Omental fat pad (tissue), 4 donors: ENCODE measurements around the gene TNC. TPM values are rescaled to one million over a fixed set of nuclear protein-coding genes. Genes with fewer than 3 reads are reported as not detected.

Source experiments
- ATAC-seq: fragments of 150-250 bp; one replicate; pipeline ENCODE4 v1.9.1; 2016; ENCODE audit warnings: mild to moderate bottlenecking, moderate library complexity; ENCODE audit not compliant: low FRiP score
- DNase-seq: peaks from one replicate; pipeline ENCODE4 v3.0.0-alpha.2; 2019; ENCODE audit warnings: low spot score
- CTCF ChIP-seq, 3 donors: fragments of 450-650 bp; IDR thresholded peaks; one replicate each; pipeline ENCODE4 v1.5.1; 2016 to 2017; ENCODE audit warnings: antibody characterized with exemption in 3 of 3, mild to moderate bottlenecking in 3 of 3, moderate library complexity in 2 of 3
- total RNA-seq, 4 donors: library from RNA; depleted of rRNA; stranded (reverse); fragments of >200 nt; gene quantifications; one replicate each; pipeline ENCODE4 v1.1.0, GENCODE V29; 2016

The TNC gene
- total RNA-seq, 4 donors from 2014 or later = 3.2 to 44.2 (median 10.0) TPM

- DNase-seq (no peak), ATAC-seq (no peak)
- TF ChIP-seq CTCF (IDR thresholded peaks at IDR 0.05) = no peak
Observed at GRCh38 chr9:115002371-115003120, 115.4 kb downstream of the TNC start.

GRCh38 chr9:115000217-115000639 is 117.7 kb downstream of the TNC start:
- ATAC-seq (no peak), DNase-seq (no peak)
- TF ChIP-seq CTCF (IDR thresholded peaks at IDR 0.05) = no peak

GRCh38 chr9:114998326-114998725 is 119.6 kb downstream of the TNC start:
- no peak for ATAC-seq
- TF ChIP-seq CTCF (IDR thresholded peaks at IDR 0.05) = no peak

GRCh38 chr9:114995681-114996221 is 122.2 kb downstream of the TNC start:
- TF ChIP-seq CTCF (IDR thresholded peaks at IDR 0.05) = no peak
- ATAC-seq (no peak), DNase-seq (no peak)

More at GRCh38 chr9:114998326-114998725, 119.6 kb downstream of the TNC start:
- no peak for DNase-seq

- DNase-seq (no peak), ATAC-seq (no peak)
- TF ChIP-seq CTCF (IDR thresholded peaks at IDR 0.05) = no peak
Observed at GRCh38 chr9:114994768-114995167, 123.2 kb downstream of the TNC start.

GRCh38 chr9:114991861-114992260 is 126.1 kb downstream of the TNC start:
- no peak for DNase-seq
- no peak for TF ChIP-seq CTCF (IDR thresholded peaks at IDR 0.05)
- ATAC-seq = no peak

- no peak for ATAC-seq
- DNase-seq = no peak
- TF ChIP-seq CTCF (IDR thresholded peaks at IDR 0.05) = no peak
Observed at GRCh38 chr9:114990901-114991300, 127.1 kb downstream of the TNC start.
